ENCODE measurements around the gene FOXP2.

FOXP2 gene

DNA sequence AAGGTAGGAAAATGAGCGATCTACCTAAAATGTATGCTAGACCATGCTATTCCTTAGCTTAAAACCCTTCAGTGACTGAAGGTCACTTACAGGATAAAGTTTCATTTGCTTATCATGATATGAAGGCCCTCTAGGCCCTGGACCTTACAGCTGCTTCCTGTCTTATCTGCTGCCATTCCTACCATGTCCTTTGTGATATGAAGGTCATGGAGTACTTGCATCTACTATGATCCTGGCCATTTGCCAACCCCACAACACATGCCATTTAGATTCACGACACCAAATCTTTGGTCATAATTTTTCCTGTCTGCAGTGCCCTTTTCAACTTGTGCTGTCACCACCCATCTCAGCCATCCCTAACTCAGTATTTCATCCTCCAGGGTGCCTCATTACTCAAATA, 325.5 kb downstream of the FOXP2 start:
- DNase-seq = no peak

DNA sequence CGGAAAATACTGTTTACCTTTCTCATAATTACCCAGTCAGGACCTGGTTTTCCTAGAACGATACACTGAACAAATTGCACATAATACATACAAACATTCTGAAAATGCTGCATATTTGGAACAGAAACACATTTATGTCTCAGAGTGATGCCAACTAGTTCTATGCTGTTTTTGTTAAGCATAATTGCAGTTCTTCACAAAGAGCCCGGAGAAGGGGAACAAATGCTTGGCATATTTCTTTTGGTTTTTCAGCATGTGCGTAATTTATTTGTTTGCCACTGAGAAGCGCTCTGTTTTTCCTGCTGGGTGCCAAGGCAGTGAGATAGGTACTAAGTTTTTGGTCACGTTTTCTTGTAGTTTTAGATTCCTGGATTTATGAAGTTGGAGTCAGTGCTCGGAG, 326.3 kb downstream of the FOXP2 start:
- no peak for DNase-seq

DNA sequence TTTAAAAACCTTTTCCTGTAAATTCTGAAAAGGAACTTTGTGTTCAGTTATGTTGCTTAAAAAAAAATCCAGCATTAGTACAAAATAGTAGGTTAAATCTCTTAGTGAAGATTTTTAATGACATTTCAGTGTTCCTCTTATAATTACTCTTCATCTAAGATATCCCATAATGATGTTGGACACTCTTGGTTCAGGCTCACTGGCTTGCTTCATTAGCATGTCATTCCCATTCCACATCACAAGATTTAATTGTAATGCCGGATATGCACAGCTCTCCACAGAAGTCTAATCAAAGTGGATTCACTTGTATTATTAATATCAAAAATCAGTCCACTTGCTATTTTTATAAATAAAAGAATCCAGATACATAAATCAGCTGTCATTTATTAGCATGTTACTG, 327.3 kb downstream of the FOXP2 start:
- DNase-seq = no peak
